HUDEP-2 (cell line): ENCODE data around the gene CLDN5.

Source experiments
- DNase-seq, 76 experiments: peaks; one replicate each; lab custom pipeline; 2025; ENCODE audit not compliant: unreplicated experiment in 76 of 76; lab: John Stamatoyannopoulos, UW

Gene CLDN5, protein sequence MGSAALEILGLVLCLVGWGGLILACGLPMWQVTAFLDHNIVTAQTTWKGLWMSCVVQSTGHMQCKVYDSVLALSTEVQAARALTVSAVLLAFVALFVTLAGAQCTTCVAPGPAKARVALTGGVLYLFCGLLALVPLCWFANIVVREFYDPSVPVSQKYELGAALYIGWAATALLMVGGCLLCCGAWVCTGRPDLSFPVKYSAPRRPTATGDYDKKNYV

DNA sequence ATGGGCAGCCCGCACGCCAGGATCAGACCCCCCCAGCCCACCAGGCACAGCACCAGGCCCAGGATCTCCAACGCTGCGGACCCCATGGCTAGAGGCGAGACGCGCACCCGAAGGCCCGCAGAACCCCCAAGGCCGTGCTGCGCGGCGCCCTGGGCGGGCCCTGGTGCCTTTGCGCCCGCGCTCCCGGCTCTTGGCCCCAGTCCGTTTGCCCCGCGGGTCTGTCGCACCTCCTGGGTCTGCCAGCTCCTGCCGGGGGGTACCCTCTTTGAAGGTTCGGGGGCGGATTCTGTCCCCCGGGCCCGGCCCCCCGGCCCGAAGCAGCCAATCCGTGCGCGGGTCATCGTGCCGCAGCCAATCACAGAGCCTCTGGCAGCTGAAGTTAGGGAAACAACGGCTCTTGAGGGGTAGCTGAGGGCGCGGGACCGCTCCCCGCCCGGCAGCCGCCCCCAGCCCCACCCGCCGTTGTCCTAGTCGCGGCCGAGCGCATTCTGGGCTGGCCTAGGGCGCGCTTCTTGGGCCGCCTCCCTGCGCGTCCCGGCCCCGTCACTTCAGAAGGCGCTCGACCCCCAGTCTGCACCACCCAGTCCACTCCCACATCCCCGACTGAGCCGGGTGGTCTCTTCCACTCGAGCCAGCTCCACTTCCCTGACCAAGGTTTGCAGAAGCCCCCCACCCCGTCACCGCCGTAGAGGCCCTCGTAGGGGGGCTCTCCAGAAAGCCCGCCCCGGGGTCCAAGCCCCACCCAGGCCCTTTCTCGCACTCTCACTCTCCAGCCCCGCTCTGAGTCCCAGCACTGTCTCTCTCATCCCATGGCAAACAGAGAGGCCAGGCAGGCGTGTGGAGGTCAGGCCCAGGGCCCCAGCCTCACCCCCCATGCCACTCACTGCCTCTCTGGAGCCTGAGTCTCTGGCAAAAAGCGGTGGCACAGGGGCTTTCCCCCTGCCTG lies at the start of gene CLDN5:
TSS of gene CLDN5 (minus strand) at position 241 of the 946 bp plus-strand sequence. CDS start at position 86, 155 bp downstream.
- DNase-seq: no peak

DNA sequence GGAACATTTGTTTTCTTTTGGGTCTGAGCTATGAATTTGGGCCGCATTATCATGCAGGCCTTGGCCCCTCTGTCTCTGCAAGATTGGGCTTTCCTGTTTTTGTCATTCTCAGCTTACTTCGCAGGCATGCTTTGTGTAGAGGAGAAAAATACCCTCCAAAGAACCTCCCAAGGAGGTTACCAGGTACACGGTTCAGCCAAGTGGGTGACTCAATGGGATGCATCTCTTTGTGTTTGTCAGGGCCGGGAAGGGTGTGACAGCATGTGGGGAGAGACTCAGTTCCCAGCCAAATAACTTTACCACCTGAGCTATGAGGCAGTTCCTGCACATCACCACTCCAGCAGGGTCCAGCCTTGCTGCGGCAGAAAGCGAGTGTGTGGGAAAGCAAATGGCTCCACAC lies 47.8 kb upstream of the CLDN5 start:
- DNase-seq: no peak

DNA sequence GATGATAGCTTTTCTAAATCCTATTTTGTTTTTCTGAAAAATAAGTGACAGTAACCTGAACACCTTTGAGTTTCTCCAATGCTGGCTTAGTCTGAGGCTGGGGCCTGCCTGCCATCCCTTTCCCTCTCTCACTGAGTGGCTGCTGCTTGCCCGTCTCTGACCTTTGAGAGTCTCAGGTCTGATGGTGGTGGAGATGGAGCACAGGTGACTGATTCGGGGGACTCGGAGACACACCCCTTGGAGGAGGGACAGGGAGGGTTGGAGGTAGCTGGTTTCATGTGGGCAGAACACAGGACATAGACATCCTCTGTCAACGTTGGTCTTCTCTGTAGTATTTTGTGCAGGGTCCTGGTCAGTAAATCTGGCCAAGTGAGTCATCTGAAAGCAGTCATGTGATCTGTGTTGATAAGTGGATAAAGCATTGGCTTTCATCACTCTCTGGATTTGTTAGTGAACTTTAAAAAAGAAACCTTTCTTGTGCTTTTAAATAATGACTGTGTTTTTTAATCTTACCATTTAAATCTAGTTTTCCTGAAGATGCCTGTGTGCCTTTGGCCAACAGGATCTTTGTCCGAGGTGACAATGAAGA lies 47.1 kb upstream of the CLDN5 start:
- no peak for DNase-seq

DNA sequence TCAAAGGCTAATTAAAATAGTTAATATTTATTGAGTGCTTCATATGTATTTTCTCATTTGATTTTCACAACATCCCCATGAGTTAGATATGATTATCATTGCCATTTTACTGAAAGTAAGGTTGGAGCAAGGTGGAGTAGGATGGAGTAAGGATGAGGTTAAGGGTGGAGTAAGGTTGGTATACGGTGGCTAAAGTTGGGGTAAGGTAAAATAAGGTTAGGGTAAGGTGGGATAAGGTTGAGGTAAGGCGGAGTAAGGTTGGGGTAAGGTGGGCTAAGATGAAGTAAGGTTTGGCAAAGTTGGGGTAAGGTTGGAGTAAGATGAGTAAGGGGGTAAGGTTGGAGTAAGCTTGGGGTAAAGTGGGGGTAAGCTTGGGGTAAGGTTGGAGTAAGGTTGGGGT lies 45.8 kb upstream of the CLDN5 start:
- no peak for DNase-seq

DNA sequence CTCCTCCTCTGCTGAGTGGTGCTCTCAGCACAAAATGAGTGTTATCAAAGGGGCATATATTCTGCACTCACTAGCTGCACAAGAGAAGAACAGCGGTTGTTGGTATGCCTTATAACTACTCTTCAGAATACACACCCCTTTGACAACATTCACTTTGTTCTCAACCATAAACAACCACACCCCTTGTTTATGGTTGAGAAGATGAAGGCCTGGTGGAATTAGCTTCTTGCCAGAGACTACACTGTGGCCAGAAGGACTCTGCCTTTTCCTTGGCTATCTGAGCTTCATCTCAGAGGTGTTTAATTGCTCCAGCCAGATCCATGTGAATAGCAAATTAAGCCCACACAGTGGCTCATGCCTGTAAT lies 45.0 kb upstream of the CLDN5 start:
- DNase-seq: no peak

DNA sequence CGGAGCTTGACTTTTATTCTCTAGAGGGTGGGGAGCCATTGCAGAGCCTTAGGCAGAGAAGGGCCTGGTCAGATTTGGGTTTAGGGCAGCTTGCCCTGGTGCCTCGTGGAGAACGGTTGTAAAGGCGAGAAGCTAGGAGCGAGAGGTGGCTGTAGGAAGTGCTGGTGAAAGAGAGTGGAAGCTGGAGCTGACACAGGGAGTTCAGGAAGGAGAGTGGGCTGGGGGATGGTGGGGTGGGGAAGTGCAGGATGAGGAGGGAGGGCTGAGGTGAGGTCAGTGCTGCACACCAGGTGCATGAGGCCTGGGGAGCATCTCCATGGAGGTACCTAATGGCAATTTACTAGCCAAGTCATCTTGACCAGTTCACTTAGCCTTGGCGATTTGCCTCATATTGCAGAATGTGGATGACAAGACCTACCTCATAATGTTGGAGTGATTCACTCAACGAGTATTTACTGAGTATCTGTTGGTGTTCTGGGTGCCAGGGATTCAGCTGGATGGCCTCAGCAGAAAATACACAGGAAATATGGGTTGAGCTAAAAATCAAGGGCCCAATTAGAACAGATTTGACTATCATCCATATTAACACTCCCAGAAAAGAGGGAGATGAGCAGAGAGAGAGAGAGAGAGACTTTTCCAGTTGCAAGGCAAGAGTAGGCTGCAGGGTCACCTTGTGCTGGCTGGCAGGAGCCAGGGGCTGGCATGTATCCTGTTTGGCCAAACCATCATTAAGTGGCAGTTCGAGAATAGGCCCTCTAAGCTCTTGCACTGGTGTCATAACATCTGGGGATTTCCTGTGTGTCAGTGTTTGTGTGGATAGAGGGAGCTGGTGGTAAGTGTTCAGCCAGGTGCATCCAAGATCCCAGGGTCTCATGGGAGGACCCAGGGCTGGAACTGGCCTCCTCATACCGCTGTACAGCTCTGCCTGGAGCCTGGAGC lies 44.4 kb upstream of the CLDN5 start:
- no peak for DNase-seq

DNA sequence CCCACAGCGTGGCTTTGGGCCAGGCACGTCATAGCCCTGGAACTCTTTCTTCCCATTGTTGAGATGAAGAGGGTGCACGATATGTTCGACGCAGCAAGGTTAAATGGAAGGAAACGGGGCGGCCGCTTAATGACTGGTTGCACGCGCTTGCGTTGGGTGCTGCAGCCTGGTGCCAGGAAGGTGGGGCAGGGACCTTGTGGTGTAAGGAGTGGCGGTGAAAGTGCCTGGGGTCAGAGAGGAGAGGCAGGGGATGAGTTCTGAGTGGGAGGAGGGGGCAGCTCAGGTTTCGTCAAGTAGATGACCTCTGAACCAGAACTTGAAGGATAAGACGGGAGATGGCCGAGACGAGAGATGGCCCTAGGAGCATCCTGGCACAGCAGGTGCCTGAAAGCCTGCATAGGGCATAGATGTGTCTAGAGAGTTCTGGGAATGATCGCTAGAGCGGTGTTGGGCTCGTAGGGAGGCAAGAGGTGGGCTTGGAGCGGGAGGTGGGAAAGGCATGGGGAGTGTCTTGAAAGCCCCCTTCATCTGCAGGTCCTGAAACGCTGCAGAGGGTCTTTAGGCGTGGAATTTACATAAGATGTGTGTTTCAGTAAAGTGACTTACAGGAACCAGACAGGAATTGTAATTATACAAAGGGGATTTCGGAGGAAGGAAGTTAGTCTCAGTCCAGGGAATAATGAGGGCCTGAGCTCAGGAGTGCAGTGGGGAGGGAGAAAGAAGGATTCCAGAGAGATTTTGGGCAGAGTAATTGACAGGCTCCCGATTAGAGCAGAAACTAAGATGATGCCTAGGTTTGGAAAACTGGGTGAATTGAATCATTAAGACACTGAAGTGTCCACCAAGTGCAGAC lies 43.2 kb upstream of the CLDN5 start:
- no peak for DNase-seq

DNA sequence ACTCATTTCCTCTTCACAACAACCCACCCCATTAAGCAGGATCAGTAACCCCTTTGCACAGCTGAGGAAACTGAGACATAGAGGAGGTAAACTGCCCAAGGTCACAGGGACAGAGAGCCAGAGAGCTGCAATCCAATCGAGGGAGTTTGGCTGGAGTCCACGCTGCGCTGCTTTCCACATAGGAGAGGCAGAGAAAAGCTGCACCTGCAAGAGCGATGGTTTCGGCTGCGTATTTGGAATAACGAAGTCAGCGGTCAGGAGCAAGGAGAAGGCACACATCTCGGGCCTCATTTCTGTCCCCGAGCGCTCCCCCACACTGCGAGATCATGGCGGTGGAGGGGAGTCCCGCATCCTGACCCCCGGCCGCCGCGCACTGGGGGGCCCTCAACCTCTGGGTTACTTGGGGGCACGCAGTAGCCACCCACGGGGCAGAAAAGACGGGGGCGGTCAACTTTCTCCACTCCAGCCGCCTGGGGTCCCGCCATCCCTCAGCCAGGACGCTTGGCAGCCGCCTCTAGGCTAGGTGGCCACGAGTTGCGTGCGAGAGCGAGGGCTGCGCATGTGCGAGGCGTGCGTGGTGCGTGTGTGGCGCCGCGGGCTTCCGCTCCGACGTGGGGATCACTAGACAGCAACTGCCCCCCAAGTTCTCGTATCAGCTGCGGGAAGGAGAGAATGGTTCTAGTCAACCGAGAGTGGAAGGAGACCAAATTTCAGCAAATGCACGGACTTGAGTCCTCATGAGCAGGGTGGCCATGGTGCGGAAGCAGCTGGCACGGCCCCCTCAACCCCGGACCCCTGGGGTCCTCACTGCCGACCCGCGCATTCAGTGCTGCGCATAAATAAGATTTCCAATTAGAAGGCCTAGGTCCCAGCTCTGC lies 42.3 kb upstream of the CLDN5 start:
- no peak for DNase-seq

DNA sequence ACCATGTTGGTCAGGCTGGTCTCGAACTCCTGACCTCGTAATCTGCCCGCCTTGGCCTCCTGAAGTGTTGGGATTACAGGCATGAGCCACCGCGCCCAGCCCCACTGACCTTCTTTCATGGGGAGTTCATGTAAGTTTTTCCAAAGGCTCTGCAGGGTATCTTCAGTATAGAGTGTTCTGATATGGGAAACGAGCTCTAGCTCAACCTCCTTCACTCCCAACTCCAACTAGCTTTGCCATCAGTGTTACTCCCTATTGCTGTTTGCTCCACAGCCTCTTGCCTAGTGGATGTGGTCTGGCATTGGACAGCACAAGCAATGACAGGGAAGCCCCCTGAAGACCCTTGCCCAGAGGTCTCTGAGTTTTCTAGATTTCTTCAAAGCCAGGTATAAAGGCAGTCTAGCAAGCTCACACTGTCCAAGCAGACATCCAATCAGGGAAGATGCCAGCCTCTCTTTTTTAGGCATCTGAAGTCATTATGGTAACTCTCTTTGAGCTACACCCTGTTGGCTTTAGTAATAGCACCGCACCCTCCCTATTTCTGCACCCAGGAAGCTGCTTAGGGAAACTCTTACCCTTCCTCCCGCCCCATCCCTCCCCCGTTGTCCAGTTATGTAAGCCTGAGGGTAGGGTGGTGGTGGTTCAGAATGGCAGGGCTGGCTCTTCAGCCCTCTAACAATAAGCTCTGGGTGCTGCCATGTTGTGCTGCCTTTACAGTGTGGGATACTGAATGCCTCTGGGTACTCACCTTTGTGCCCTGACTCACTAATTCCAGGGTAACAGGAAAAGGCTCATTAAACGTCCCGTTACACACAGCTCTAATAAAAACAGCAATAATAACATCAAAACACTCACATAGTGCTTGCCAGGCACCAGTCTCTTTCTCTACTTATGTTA lies 41.4 kb upstream of the CLDN5 start:
- DNase-seq: no peak

DNA sequence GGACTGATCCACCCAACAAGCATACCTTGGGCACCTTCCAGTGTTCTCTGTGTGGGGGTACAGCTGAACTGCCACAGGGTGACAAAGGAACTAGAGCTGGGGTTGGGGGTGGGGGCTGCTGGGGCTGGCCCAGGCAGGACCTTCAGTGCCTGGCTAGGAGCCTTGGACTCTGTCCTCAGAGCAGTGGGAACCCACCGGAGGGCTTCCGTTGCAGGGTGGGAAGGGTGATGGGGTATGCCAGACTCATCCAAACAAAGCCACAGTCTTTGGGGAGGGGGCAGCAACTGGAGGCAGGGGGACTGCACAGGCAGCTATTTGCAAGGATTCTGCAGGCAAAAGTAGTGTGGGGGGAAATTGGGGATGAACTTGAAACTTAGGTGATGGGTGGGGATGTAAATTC lies 35.7 kb upstream of the CLDN5 start:
- no peak for DNase-seq

DNA sequence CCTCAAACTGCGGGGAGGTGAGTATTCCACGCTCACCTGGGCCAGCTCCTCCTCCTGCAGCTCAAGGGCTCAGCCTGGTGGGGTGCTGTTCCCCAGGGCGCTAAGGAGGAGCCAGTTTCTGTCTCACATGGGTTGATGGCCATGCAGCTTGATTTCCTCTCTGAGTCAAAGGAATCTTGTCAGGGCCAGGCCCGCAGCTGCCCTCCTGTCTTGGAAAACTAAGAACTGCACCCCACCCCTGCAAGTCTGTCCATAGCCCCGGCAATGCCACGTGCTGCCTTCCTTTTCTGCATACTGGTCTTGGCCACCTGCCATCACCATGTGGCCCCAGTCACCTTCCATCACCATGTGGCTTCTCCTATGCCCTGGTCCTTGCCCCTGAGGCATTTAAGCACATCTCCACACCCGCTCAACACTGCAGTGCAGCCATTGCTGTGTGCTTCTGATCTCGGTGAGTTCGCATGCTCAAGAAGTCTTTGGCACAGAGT lies 35.2 kb upstream of the CLDN5 start:
- no peak for DNase-seq

DNA sequence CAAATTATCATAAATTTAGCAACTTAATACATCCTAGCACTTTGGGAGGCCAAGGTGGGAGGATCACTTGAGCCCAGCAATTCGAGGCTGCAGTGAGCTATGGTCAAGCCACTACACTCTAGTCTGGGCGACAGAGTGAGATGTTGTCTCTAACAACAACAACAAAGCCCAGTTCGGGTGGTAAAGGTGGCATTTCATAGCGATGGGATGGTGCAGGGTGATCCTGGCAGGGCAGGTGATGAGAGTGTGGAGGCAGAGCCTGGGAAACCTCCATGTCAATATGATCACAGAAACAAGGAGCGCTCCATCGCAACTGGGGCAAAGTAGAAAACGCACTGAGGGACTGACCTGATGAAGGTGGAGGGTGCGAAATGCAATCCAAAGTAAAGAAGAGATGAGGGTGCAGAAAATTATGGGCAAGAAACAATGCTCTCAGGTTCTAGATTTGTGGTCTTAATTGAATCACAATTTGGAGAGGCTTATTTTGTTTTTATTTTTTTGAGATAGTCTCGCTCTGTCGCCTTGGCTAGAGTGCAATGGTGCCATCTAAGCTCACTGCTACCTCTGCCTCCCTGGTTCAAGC lies 32.8 kb upstream of the CLDN5 start:
- no peak for DNase-seq

DNA sequence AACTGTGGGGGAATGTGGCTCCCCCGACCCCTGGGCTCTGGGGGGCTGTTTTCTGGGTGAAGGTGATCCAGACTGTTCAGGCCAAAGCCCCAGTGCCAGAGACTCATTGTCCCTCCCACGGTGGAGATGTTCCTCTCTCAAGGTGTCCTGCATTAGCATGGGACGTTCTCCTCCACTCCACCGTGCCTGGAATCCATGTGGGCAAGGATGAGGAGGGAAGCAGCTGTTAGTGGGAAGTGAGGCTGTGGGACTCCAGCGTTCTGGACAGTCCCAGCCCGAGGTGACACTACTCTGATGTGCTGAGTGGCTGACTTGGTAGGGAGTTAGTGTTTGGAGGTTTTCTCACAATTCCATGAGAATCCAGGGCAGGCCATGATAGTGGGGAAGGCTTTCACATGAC lies 31.4 kb upstream of the CLDN5 start:
- no peak for DNase-seq

DNA sequence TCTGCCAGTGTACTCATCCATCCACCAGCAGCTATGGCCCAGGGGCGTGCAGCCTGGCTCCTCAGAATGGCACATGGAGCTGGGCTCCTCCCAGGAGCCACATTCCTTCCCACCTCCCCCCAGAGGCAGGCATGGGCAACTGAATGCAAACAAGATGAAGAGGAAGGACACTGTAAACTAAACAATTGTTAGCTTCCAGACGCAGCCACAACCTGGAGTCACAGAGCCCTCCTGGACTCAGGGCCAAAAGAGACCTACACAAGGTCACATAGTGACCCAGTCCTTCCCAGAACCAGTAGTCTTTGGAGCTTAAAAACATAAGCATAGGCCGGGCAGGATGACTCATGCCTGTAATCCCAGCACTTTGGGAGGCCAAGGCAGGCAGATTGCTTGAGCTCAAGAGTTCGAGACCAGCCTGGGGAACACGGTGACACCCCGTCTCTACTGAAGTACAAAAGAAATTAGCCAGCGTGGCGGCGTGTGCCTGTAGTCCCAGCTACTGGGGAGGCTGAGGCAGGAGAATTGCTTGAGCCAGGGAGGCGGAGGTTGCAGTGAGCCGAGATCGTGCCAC lies 30.7 kb upstream of the CLDN5 start:
- DNase-seq: no peak

DNA sequence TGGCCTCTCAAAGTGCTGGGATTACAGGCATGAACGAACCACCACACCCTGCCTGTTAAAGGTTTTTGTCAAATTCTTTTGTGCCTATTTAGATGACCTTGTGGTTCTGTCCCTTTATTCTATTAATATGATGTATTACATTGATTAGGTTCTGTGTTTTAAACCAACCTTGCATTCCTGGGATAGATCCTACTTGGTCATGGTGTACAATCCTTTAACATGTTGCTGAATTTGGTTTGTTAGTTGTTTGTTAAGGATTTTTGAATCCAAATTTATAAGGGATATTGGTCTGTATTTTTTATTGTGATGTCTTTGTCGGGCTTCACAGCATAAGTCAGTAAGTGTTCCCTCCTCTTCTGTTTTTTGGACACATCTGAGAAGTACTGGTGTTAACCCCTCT lies 29.0 kb upstream of the CLDN5 start:
- DNase-seq: no peak

DNA sequence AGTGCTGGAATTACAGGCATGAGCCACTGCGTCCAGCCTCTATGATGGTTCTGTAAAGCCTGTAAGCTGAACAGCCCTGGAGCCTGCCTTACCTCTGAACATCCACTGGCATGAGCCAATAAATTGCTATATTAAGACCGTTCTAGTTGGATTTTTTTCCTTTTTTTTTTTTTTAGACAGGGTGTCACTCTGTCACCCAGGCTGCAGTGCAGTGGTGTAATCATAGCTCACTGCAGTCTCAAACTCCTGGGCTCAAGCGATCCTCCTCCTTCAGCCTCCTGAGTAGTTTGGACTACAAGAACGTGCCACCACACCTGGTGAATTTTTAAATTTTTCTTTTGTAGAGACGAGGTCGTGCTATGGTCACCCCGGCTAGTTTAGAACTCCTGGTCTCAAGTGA lies 26.2 kb upstream of the CLDN5 start:
- DNase-seq: no peak

DNA sequence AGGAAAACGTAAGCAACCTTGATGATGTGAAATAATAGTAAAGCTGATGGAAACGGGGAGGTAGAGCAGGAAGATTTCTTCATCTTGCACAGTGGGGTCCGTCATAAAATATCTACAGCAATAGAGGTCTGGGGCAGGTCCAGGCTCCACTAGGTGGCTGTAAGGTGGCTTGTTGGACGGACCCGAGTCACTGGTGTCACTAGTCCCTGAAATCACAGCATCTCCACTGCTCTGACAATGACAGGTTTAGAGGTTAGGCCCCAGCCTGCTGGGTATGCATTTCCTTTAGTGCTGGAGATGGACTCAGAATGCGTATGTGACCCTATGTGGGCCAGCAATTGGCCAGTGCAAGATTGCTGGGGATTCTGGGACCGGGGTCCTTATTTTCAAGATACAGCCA lies 25.2 kb upstream of the CLDN5 start:
- DNase-seq: no peak
